WTC11 (cell line): ENCODE results near the gene PRPF31.

Source experiments
- ELF4 ChIP-seq: sonication (generic); formaldehyde crosslinking; IDR thresholded peaks from 2 replicates; pipeline ENCODE4 v1.8.1; 2022; ENCODE audit warnings: low read depth, mild to moderate bottlenecking, moderate library complexity, missing genetic modification reagents
- ETV6 ChIP-seq: sonication (generic); formaldehyde crosslinking; IDR thresholded peaks from 2 replicates; pipeline ENCODE4 v1.8.1; 2022; ENCODE audit warnings: mild to moderate bottlenecking, missing genetic modification reagents
- MXD4 ChIP-seq: fragments of 250-450 bp; sonication (Bioruptor Pico); IDR thresholded peaks from 2 replicates; pipeline ENCODE4 v1.8.0; 2021; ENCODE audit warnings: mild to moderate bottlenecking, moderate library complexity, borderline replicate concordance
- RELA ChIP-seq: sonication (generic); formaldehyde crosslinking; IDR thresholded peaks from 2 replicates; pipeline ENCODE4 v1.8.1; 2022; ENCODE audit warnings: missing genetic modification reagents, mild to moderate bottlenecking, borderline replicate concordance
- TEAD1 ChIP-seq: sonication (generic); formaldehyde crosslinking; IDR thresholded peaks from 2 replicates; pipeline ENCODE4 v1.8.0; 2022; ENCODE audit warnings: mild to moderate bottlenecking, missing genetic modification reagents
- TP53 ChIP-seq: sonication (generic); formaldehyde crosslinking; IDR thresholded peaks from 2 replicates; pipeline ENCODE4 v1.8.1; 2023; ENCODE audit warnings: mild to moderate bottlenecking, missing genetic modification reagents
- ZNF138 ChIP-seq: sonication (generic); formaldehyde crosslinking; conservative IDR thresholded peaks from 2 replicates; pipeline ENCODE4 v1.8.1; 2022; ENCODE audit warnings: mild to moderate bottlenecking, moderate library complexity, missing genetic modification reagents
- TF ChIP-seq, protein P1 (sequence below): fragments of 200-600 bp; IDR thresholded peaks from 2 replicates; pipeline ENCODE4 v1.8.0; 2022; ENCODE audit warnings: antibody characterized with exemption
- TF ChIP-seq, protein P2 (sequence below): sonication (generic); formaldehyde crosslinking; IDR thresholded peaks from 2 replicates; pipeline ENCODE4 v1.8.1; 2022; ENCODE audit warnings: low read depth, missing genetic modification reagents, borderline replicate concordance
- TF ChIP-seq, protein P3 (sequence below): sonication (generic); formaldehyde crosslinking; IDR thresholded peaks from 2 replicates; pipeline ENCODE4 v1.8.1; 2022; ENCODE audit warnings: missing genetic modification reagents, borderline replicate concordance

DNA sequence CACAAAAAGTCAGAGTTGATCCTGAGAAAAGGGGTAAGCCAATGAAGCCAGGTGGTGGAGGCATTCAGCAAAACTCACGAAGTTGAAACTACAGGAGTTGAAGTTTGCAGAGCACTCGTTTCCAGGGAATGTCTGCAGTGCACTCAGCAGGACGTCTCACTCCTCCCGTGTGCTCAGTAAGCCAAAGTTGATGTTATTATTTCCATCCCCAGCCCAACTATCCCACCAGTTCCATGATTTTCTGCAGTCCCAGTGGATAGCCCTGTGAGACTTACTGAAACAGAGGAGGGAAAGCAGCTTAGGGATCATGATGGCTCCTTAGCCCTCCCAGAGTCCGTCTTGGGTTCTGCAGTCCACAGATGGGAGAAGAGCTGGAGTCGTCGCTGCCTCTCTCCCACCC lies 34.5 kb upstream of the PRPF31 start, which contains the start of gene TARM1:
- TF ChIP-seq, protein P1, sequence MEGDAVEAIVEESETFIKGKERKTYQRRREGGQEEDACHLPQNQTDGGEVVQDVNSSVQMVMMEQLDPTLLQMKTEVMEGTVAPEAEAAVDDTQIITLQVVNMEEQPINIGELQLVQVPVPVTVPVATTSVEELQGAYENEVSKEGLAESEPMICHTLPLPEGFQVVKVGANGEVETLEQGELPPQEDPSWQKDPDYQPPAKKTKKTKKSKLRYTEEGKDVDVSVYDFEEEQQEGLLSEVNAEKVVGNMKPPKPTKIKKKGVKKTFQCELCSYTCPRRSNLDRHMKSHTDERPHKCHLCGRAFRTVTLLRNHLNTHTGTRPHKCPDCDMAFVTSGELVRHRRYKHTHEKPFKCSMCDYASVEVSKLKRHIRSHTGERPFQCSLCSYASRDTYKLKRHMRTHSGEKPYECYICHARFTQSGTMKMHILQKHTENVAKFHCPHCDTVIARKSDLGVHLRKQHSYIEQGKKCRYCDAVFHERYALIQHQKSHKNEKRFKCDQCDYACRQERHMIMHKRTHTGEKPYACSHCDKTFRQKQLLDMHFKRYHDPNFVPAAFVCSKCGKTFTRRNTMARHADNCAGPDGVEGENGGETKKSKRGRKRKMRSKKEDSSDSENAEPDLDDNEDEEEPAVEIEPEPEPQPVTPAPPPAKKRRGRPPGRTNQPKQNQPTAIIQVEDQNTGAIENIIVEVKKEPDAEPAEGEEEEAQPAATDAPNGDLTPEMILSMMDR, result no peak
- TF ChIP-seq TP53 (CRISPR knock-in tag), result no peak
- TF ChIP-seq ELF4 (CRISPR knock-in tag), result no peak
- no peak for TF ChIP-seq MXD4 (CRISPR knock-in tag)
- TF ChIP-seq, protein P2, sequence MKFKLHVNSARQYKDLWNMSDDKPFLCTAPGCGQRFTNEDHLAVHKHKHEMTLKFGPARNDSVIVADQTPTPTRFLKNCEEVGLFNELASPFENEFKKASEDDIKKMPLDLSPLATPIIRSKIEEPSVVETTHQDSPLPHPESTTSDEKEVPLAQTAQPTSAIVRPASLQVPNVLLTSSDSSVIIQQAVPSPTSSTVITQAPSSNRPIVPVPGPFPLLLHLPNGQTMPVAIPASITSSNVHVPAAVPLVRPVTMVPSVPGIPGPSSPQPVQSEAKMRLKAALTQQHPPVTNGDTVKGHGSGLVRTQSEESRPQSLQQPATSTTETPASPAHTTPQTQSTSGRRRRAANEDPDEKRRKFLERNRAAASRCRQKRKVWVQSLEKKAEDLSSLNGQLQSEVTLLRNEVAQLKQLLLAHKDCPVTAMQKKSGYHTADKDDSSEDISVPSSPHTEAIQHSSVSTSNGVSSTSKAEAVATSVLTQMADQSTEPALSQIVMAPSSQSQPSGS (CRISPR knock-in tag), result no peak
- TF ChIP-seq ETV6 (CRISPR knock-in tag), result no peak
- TF ChIP-seq TEAD1 (CRISPR knock-in tag), result no peak
- TF ChIP-seq RELA, result no peak
- TF ChIP-seq, protein P3, sequence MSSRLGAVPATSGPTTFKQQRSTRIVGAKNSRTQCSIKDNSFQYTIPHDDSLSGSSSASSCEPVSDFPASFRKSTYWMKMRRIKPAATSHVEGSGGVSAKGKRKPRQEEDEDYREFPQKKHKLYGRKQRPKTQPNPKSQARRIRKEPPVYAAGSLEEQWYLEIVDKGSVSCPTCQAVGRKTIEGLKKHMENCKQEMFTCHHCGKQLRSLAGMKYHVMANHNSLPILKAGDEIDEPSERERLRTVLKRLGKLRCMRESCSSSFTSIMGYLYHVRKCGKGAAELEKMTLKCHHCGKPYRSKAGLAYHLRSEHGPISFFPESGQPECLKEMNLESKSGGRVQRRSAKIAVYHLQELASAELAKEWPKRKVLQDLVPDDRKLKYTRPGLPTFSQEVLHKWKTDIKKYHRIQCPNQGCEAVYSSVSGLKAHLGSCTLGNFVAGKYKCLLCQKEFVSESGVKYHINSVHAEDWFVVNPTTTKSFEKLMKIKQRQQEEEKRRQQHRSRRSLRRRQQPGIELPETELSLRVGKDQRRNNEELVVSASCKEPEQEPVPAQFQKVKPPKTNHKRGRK (CRISPR knock-in tag), result no peak
- no peak for TF ChIP-seq ZNF138 (CRISPR knock-in tag)
